Naive B cell (primary cell): ENCODE data around the gene ZNF608. TPM values are rescaled to one million over a fixed set of nuclear protein-coding genes. Genes with fewer than 3 reads are reported as not detected.
A peak's percentile ranks its signal among the peaks of the same experiment; 100 is the strongest.

Experiments
- ATAC-seq, 2 donors: fragments of 150-1000 bp; cut with Tn5 transposase; 2 replicates each; pipeline ENCODE4 v1.10.0; 2021; ENCODE audit warnings: low read depth in 2 of 2, mild to moderate bottlenecking in 2 of 2, moderate library complexity in 2 of 2
- DNase-seq: peaks from one replicate; pipeline ENCODE4 v3.0.0; 2022
- H3K27ac Mint-ChIP-seq, 6 donors: one replicate each; pipeline ENCODE4 v1.8.0; 2020 to 2022; ENCODE audit warnings: mild to moderate bottlenecking in 6 of 6, mixed read lengths in 6 of 6, moderate library complexity in 5 of 6, inconsistent platforms in 2 of 6
- H3K27me3 Mint-ChIP-seq, 3 donors: one replicate each; pipeline ENCODE4 v1.8.0; 2021 to 2022; ENCODE audit warnings: mixed read lengths in 3 of 3, mild to moderate bottlenecking in 1 of 3
- H3K36me3 Mint-ChIP-seq, 2 donors: one replicate each; pipeline ENCODE4 v1.8.0; 2020 to 2022; ENCODE audit warnings: mixed read lengths in 2 of 2, inconsistent platforms in 1 of 2, mild to moderate bottlenecking in 1 of 2
- H3K4me1 Mint-ChIP-seq, 3 donors: one replicate each; pipeline ENCODE4 v1.8.0; 2020 to 2022; ENCODE audit warnings: mixed read lengths in 3 of 3, inconsistent platforms in 1 of 3, mild to moderate bottlenecking in 1 of 3, moderate library complexity in 1 of 3
- H3K4me3 Mint-ChIP-seq, 8 donors: one replicate each; pipeline ENCODE4 v1.8.0; 2020 to 2022; ENCODE audit warnings: mild to moderate bottlenecking in 8 of 8, mixed read lengths in 8 of 8, moderate library complexity in 8 of 8, inconsistent platforms in 2 of 8
- H3K9me3 Mint-ChIP-seq, 7 donors: one replicate each; pipeline ENCODE4 v1.8.0; 2020 to 2022; ENCODE audit warnings: mixed read lengths in 7 of 7, mild to moderate bottlenecking in 5 of 7, inconsistent platforms in 2 of 7, moderate library complexity in 1 of 7
- polyA plus RNA-seq, 6 donors: library from polyadenylated mRNA; unstranded; fragments of 300-500 nt; fragmentation: Illumina TruSeq; gene quantifications; one replicate each; pipeline ENCODE4 v1.2.3, GENCODE V29; 2021; ENCODE audit warnings: low read depth in 6 of 6

Gene ZNF608
- polyA plus RNA-seq, 6 donors from 2014 or later: 3.7 to 8.7 (median 6.0) TPM

DNA sequence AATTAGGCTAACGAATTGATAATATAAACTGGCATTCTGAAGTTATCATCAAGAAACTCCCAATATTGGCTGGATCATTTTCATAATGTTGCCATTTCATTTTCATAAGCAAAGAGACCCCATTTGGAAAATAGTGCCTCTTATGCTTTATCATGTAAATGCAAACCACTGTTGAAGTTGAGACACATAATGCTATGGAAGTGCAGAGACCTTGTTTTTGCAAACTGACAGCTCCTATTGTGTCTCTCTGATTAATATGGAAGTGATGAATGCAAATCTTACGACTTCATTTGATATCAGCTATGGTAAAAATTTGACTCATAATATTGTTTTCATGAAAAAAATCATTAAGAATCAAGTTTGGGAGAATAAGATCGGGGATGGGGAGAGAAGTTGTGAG lies 25.3 kb upstream of the ZNF608 start:
- H3K36me3 Mint-ChIP-seq: peaks cover 0 to 5% of the 10 kb centered on the region in 2 donors
- H3K9me3 Mint-ChIP-seq: no peaks in the 10 kb centered on the region
- H3K4me3 Mint-ChIP-seq: no peak overlapping the region
- ATAC-seq (no peak), DNase-seq (no peak)
- peaks cover 0 to 7% (median 5%) of the 10 kb centered on the region in 3 donors for H3K4me1 Mint-ChIP-seq
- H3K27me3 Mint-ChIP-seq: peaks cover 0 to 4% (median 0%) of the 10 kb centered on the region in 3 donors
- H3K27ac Mint-ChIP-seq: peak overlapping the region in 1 of 6 donors; percentile 28

DNA sequence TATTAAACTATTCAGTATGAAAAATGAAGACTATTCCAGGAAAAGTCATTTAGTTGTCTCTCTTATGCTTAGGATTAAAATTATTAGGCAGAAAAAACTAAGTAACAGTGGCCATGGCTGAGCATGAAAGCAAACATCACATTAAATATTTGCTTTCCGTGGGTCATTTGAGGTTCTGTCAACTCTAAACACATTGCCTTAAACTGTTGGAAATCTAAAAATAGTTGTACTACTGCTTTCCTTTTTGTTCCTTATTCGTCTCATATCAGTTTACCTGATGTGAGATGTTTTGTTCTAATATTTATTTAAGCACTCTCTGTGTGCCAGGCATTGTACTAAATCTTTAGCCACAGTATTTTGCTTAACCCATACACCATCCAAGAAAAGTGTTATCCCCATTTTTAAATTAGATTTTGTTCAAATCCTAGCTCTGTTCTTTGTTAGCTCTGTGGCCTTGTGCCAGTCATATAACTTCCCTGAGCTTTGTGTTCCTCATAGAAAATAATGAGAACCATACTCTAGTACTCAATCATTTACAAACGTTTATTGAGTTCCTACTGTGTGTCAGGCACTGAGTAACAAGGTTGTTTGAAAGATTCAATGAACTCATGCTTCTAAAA lies 18.7 kb upstream of the ZNF608 start:
- Mint-ChIP-seq H3K27me3 (no peaks in the 10 kb centered on the region), H3K4me3 (no peak overlapping the region), H3K36me3 (no peaks in the 10 kb centered on the region), H3K9me3 (no peaks in the 10 kb centered on the region), H3K27ac (peak overlapping the region in 1 of 6 donors; percentile 72), H3K4me1 (peaks cover 0 to 5% (median 2%) of the 10 kb centered on the region in 3 donors)
- ATAC-seq (no peak), DNase-seq (no peak)

GRCh38 chr5:124764585-124764984 lies 18.1 kb upstream of the ZNF608 start:
- no peaks in the 10 kb centered on the region for H3K27me3 Mint-ChIP-seq
- H3K9me3 Mint-ChIP-seq: no peaks in the 10 kb centered on the region
- ATAC-seq: no peak
- no peaks in the 10 kb centered on the region for H3K36me3 Mint-ChIP-seq
- no peak for DNase-seq
- no peak overlapping the region for H3K27ac Mint-ChIP-seq
- H3K4me3 Mint-ChIP-seq: no peak overlapping the region
- H3K4me1 Mint-ChIP-seq: peaks cover 0 to 5% (median 2%) of the 10 kb centered on the region in 3 donors

GRCh38 chr5:124761010-124761409 lies 14.6 kb upstream of the ZNF608 start:
- Mint-ChIP-seq H3K27ac (no peak overlapping the region), H3K4me1 (no peaks in the 10 kb centered on the region)
- no peak for ATAC-seq

DNA sequence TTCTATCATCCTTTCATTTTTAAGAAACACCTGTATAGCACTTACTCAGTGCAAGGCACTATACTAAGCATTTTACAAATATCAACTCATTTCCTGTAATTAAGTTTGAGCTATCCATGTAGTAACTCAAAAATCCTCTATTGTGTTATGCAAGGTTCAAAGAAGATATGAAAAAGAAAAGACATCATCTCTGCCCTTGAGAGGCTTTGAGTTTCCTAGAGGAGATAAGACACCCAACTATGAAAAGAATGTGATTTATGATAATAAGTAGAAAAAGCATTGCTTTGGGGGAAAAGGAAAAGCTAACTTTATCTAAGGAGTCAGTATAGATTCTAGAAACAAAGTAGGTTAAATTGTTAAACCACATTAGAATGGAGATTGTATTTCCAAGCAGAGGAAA lies 14.2 kb upstream of the ZNF608 start:
- DNase-seq: no peak
- Mint-ChIP-seq H3K36me3 (no peaks in the 10 kb centered on the region), H3K27ac (no peak overlapping the region), H3K4me3 (no peak overlapping the region), H3K4me1 (no peaks in the 10 kb centered on the region), H3K9me3 (no peaks in the 10 kb centered on the region), H3K27me3 (no peaks in the 10 kb centered on the region)
- ATAC-seq: no peak

More at GRCh38 chr5:124761010-124761409, 14.6 kb upstream of the ZNF608 start:
- Mint-ChIP-seq H3K9me3 (no peaks in the 10 kb centered on the region), H3K36me3 (no peaks in the 10 kb centered on the region), H3K27me3 (no peaks in the 10 kb centered on the region), H3K4me3 (no peak overlapping the region)
- no peak for DNase-seq

DNA sequence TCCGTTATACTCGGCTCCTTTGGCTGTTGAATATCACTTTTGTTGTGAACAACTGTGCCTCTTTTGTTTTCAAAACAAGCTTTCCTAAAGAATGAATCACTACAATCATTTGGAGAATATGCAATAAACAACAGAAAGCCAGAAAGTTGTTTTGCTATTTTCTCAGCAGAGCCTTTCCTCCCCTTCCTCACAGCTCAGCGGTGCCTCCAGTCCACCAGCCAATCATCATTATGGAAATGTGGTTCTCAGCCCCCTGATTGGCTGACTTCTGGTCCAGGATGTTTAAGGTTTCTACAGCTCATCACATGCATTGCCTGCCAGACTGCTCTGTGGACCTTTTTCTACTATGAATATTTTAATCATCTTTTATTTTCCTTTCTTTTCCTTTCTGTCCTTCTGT lies 9.1 kb upstream of the ZNF608 start:
- H3K4me1 Mint-ChIP-seq: peaks cover 0 to 4% (median 0%) of the 10 kb centered on the region in 3 donors
- no peaks in the 10 kb centered on the region for H3K36me3 Mint-ChIP-seq
- H3K9me3 Mint-ChIP-seq: no peaks in the 10 kb centered on the region
- DNase-seq (no peak), ATAC-seq (no peak)
- no peak overlapping the region for H3K27ac Mint-ChIP-seq
- H3K27me3 Mint-ChIP-seq: no peaks in the 10 kb centered on the region
- no peak overlapping the region for H3K4me3 Mint-ChIP-seq

GRCh38 chr5:124755041-124755440 lies 8.6 kb upstream of the ZNF608 start:
- no peak overlapping the region for H3K4me3 Mint-ChIP-seq
- no peak for DNase-seq
- no peaks in the 10 kb centered on the region for H3K27me3 Mint-ChIP-seq
- H3K27ac Mint-ChIP-seq: no peak overlapping the region
- no peaks in the 10 kb centered on the region for H3K36me3 Mint-ChIP-seq
- H3K9me3 Mint-ChIP-seq: no peaks in the 10 kb centered on the region
- ATAC-seq: no peak
- peaks cover 0 to 4% (median 0%) of the 10 kb centered on the region in 3 donors for H3K4me1 Mint-ChIP-seq

- no peaks in the 10 kb centered on the region for H3K36me3 Mint-ChIP-seq
- H3K9me3 Mint-ChIP-seq: no peaks in the 10 kb centered on the region
- ATAC-seq (no peak), DNase-seq (no peak)
- H3K27ac Mint-ChIP-seq: no peak overlapping the region
- peaks cover under 1 to 5% (median 4%) of the 10 kb centered on the region in 3 donors for H3K4me1 Mint-ChIP-seq
- no peak overlapping the region for H3K4me3 Mint-ChIP-seq
- no peaks in the 10 kb centered on the region for H3K27me3 Mint-ChIP-seq
Observed at GRCh38 chr5:124754206-124754927, 7.9 kb upstream of the ZNF608 start.

DNA sequence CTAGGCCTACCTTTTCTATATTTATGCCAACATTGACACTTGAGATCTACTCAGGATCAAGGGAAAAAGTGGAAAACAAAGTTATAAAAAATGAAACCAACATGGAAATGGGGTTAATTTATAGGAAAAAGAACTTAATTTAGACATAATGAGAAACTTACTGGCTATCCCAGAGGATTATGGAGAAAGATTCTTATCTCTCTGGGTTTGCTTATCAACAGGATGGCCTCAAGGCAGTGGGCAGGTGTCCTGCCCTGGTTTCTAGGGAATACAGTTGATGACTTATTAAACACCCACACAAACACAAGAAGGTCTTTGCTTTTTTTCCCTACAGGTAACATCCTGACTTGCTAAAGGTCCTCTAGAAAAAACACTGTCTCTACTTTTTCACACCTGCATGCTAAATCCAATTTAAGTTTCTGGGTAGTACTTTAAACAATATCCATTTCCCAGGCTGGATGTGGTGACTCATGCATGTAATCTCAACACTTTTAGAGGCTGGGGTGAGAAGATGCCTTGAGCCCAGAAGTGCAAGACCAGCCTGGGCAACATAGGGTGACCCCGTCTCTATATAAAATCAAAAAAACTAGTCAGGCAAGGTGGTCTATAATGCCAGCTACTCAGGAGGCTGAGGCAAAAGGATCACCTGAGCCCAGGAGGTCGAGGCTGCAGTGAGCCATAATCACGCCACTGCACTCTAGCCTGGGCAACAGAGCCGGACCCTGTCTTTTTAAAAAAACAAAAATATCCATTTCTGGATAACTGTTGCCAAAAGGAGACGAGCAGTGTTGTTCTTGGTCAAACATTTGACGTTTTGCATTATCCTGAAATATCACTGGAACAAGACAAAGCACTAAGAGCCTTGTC lies 6.6 kb upstream of the ZNF608 start:
- DNase-seq: no peak
- H3K36me3 Mint-ChIP-seq: no peaks in the 10 kb centered on the region
- H3K4me3 Mint-ChIP-seq: no peak overlapping the region
- no peaks in the 10 kb centered on the region for H3K27me3 Mint-ChIP-seq
- H3K27ac Mint-ChIP-seq: peak overlapping the region in 1 of 6 donors; percentile 91
- H3K4me1 Mint-ChIP-seq: peaks cover 9 to 13% (median 12%) of the 10 kb centered on the region in 3 donors
- H3K9me3 Mint-ChIP-seq: no peaks in the 10 kb centered on the region
- no peak for ATAC-seq

GRCh38 chr5:124751031-124751430 lies 4.6 kb upstream of the ZNF608 start:
- H3K36me3 Mint-ChIP-seq: no peaks in the 10 kb centered on the region
- H3K4me3 Mint-ChIP-seq: peak overlapping the region in 1 of 8 donors; percentile 62
- no peak for DNase-seq
- no peak for ATAC-seq
- no peaks in the 10 kb centered on the region for H3K9me3 Mint-ChIP-seq
- H3K4me1 Mint-ChIP-seq: peaks cover 9 to 22% (median 19%) of the 10 kb centered on the region in 3 donors
- H3K27ac Mint-ChIP-seq: peak overlapping the region in 2 of 6 donors; percentile 12 to 66
- no peaks in the 10 kb centered on the region for H3K27me3 Mint-ChIP-seq

- Mint-ChIP-seq H3K9me3 (no peaks in the 10 kb centered on the region), H3K4me1 (peaks cover 9 to 28% (median 19%) of the 10 kb centered on the region in 3 donors), H3K36me3 (no peaks in the 10 kb centered on the region), H3K27me3 (no peaks in the 10 kb centered on the region), H3K27ac (peak overlapping the region in 4 of 6 donors; percentile 96 to 100 (median 98)), H3K4me3 (no peak overlapping the region)
- DNase-seq (peak; percentile 74), ATAC-seq (peak; percentile 68 to 71)
Observed at GRCh38 chr5:124748687-124749594, 2.5 kb upstream of the ZNF608 start.

GRCh38 chr5:124747791-124748686 lies 1.6 kb upstream of the ZNF608 start:
- ATAC-seq (peak; percentile 72 to 79), DNase-seq (peak; percentile 86)
- H3K36me3 Mint-ChIP-seq: no peaks in the 10 kb centered on the region
- H3K4me3 Mint-ChIP-seq: no peak overlapping the region
- H3K4me1 Mint-ChIP-seq: peaks cover 9 to 28% (median 19%) of the 10 kb centered on the region in 3 donors
- no peaks in the 10 kb centered on the region for H3K27me3 Mint-ChIP-seq
- H3K9me3 Mint-ChIP-seq: no peaks in the 10 kb centered on the region
- H3K27ac Mint-ChIP-seq: peak overlapping the region in 4 of 6 donors; percentile 96 to 100 (median 98)
